ENCODE data around the gene WDCP. TPM values are rescaled to one million over a fixed set of nuclear protein-coding genes. Genes with fewer than 3 reads are reported as not detected.

Gene WDCP
- total RNA-seq, 3 donors from 2014 or later (not counting 1 experiment from before 2014, with no cell fraction given) = 2.4 to 11.8 (median 11.2) TPM

DNA sequence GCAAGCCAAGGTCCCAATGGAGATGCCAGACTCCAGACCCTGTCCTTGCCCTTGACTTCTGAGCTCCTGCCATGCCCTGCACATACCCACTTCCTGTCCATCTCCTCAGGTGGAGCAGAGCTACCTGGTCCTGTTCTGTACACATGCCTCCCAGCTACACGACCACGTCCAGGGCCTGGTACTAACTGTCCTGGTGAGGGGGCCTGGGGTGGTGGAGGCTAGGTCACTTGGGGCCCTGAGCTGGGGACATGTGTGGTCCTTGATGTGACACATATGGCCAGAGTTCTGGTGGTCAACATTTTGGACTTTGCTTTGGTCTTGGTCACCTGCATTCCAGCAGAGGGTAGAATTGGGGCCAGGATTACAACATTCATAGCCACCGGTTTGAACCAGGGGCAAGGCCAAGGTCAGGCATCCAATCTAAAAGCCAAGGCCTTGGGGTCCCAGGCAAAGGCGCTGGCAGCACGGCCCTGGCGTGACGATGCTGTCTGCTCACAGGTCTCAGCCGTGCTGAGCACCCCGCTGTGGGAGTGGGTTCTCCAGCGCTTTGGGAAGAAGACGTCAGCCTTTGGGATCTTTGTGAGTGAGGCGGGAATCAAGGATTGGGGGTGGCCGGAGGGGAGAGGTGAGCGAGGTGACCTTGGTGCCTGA is 24.7 kb downstream of the WDCP start:
- H3K4me3 Mint-ChIP-seq = no peak overlapping the region
- H3K27me3 ChIP-seq (ENCODE audit: control insufficient read depth, insufficient read depth, low read length) = no peaks in the 10 kb centered on the region
- no peaks in the 10 kb centered on the region for H3K9me3 Mint-ChIP-seq
- no peaks in the 10 kb centered on the region for H3K27me3 Mint-ChIP-seq (ENCODE audit: low read depth in 2 of 2)
- peaks cover 0 to 7% of the 10 kb centered on the region in 2 donors for H3K4me1 Mint-ChIP-seq
- H3K36me3 Mint-ChIP-seq = no peaks in the 10 kb centered on the region
- intact Hi-C loops (cut with micrococcal nuclease) = no loop called here
- H3K27ac Mint-ChIP-seq = no peak overlapping the region
- 97% methylated on average over 14 of the region's 14 CpGs for WGBS (ENCODE audit: insufficient coverage)
- H3K4me3 ChIP-seq (ENCODE audit: low read length) = no peak overlapping the region
- H3K36me3 ChIP-seq (ENCODE audit: control insufficient read depth, insufficient read depth, low read length) = peaks cover 12% of the 10 kb centered on the region
- TF ChIP-seq, protein P1, sequence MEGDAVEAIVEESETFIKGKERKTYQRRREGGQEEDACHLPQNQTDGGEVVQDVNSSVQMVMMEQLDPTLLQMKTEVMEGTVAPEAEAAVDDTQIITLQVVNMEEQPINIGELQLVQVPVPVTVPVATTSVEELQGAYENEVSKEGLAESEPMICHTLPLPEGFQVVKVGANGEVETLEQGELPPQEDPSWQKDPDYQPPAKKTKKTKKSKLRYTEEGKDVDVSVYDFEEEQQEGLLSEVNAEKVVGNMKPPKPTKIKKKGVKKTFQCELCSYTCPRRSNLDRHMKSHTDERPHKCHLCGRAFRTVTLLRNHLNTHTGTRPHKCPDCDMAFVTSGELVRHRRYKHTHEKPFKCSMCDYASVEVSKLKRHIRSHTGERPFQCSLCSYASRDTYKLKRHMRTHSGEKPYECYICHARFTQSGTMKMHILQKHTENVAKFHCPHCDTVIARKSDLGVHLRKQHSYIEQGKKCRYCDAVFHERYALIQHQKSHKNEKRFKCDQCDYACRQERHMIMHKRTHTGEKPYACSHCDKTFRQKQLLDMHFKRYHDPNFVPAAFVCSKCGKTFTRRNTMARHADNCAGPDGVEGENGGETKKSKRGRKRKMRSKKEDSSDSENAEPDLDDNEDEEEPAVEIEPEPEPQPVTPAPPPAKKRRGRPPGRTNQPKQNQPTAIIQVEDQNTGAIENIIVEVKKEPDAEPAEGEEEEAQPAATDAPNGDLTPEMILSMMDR (IDR thresholded peaks at IDR 0.05) = no peak
- no peaks in the 10 kb centered on the region for H3K4me1 ChIP-seq (ENCODE audit: control insufficient read depth, insufficient read depth, low read length)
- DNase-seq (no peak), ATAC-seq (no peak)
- no peaks in the 10 kb centered on the region for H3K9me3 ChIP-seq (ENCODE audit: control insufficient read depth, insufficient read depth, low read length)
- H3K27ac ChIP-seq (ENCODE audit: low read length) = no peak overlapping the region

DNA sequence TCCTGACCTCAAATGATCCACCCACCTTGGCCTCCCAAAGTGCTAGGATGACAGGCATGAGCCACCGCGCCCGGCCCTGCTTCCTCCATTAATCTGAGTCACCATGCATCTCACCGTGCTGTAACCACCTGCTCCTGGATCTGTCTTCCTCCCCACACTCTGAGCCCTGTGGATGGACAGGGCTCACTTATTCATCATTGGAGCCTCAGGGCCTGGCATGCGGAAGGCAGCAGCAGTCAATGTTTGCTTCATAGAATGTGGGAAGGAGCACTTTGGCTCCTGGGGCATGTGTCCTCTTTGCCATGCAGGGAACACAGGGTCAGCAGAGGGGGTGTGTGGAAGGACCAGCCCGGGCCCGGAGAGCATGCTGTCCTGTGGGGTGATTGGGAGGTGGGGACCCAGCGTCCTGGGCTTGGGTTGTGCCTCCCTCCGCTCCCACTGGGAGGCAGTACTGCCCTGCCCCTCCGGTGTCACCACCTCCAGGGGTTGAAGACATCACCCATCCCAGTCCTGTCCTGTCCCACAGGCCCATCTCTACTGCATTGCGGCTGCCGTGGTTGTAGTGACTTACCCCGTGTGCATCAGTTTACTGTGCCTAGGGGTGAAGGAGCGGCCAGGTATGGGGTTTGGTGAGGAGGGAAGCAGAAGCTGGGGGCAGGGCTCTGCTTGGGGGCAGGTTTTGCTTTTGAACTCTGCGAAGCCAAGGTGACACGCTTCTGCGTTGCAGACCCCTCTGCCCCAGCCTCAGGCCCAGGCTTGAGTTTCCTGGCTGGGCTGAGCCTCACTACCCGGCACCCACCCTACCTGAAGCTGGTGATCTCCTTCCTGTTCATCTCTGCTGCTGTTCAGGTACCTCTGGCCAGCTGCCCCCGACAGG is 25.8 kb downstream of the WDCP start:
- peak in 1 of 2 donors; percentile 35 for DNase-seq
- peak in 1 of 3 donors; percentile 33 for ATAC-seq

GRCh38 chr2:24020244-24020643 is 26.9 kb downstream of the WDCP start:
- Mint-ChIP-seq H3K9me3 (no peaks in the 10 kb centered on the region), H3K4me3 (no peak overlapping the region), H3K36me3 (no peaks in the 10 kb centered on the region), H3K27ac (no peak overlapping the region), H3K4me1 (peaks cover 0 to 7% of the 10 kb centered on the region in 2 donors), H3K27me3 (ENCODE audit: low read depth in 2 of 2) (no peaks in the 10 kb centered on the region)
- intact Hi-C loops (cut with micrococcal nuclease) = no loop called here
- no peak for DNase-seq
- no peak overlapping the region for H3K27ac ChIP-seq (ENCODE audit: low read length)
- H3K36me3 ChIP-seq (ENCODE audit: control insufficient read depth, insufficient read depth, low read length) = peaks cover 3% of the 10 kb centered on the region
- H3K4me1 ChIP-seq (ENCODE audit: control insufficient read depth, insufficient read depth, low read length) = no peaks in the 10 kb centered on the region
- no peak overlapping the region for H3K4me3 ChIP-seq (ENCODE audit: low read length)
- ATAC-seq = no peak
- TF ChIP-seq, protein P1 (IDR thresholded peaks at IDR 0.05) = no peak
- H3K27me3 ChIP-seq (ENCODE audit: control insufficient read depth, insufficient read depth, low read length) = no peaks in the 10 kb centered on the region
- 92% methylated on average over 4 of the region's 4 CpGs for WGBS (ENCODE audit: insufficient coverage)
- no peaks in the 10 kb centered on the region for H3K9me3 ChIP-seq (ENCODE audit: control insufficient read depth, insufficient read depth, low read length)

More for the DNA sequence above, 25.8 kb downstream of the WDCP start:
- no peak overlapping the region for H3K27ac ChIP-seq (ENCODE audit: low read length)
- 93% methylated on average over 19 of the region's 19 CpGs for WGBS (ENCODE audit: insufficient coverage)
- Mint-ChIP-seq H3K4me3 (no peak overlapping the region), H3K36me3 (no peaks in the 10 kb centered on the region), H3K27ac (no peak overlapping the region), H3K27me3 (ENCODE audit: low read depth in 2 of 2) (no peaks in the 10 kb centered on the region), H3K9me3 (no peaks in the 10 kb centered on the region), H3K4me1 (peaks cover 0 to 7% of the 10 kb centered on the region in 2 donors)
- intact Hi-C loops (cut with micrococcal nuclease) = no loop called here
- H3K27me3 ChIP-seq (ENCODE audit: control insufficient read depth, insufficient read depth, low read length) = no peaks in the 10 kb centered on the region
- TF ChIP-seq, protein P1 (IDR thresholded peaks at IDR 0.05) = no peak
- H3K4me3 ChIP-seq (ENCODE audit: low read length) = no peak overlapping the region
- H3K9me3 ChIP-seq (ENCODE audit: control insufficient read depth, insufficient read depth, low read length) = no peaks in the 10 kb centered on the region
- peaks cover 8% of the 10 kb centered on the region for H3K36me3 ChIP-seq (ENCODE audit: control insufficient read depth, insufficient read depth, low read length)
- H3K4me1 ChIP-seq (ENCODE audit: control insufficient read depth, insufficient read depth, low read length) = no peaks in the 10 kb centered on the region

Data from natural killer cell (primary cell).